ENCODE measurements around the gene ARHGEF28. TPM values are rescaled to one million over a fixed set of nuclear protein-coding genes. Genes with fewer than 3 reads are reported as not detected.

Gene ARHGEF28
- total and polyA plus RNA-seq, 2 experiments from 2014 or later = 3.5 to 11.2 TPM

GRCh38 chr5:73830646-73831045, 204.7 kb downstream of the ARHGEF28 start:
- no peak overlapping the region for H2AFZ ChIP-seq
- no peaks in the 10 kb centered on the region for H3K36me3 ChIP-seq (replicated peaks; ENCODE audit: insufficient read depth, low read depth)
- H3K4me3 ChIP-seq = no peak overlapping the region
- no peaks in the 10 kb centered on the region for H3K9me3 ChIP-seq (ENCODE audit: low read depth)
- no peaks in the 10 kb centered on the region for H3K79me2 ChIP-seq
- TF ChIP-seq EZH2 (IDR thresholded peaks at IDR 0.05; ENCODE audit: borderline replicate concordance) = no peak
- TF ChIP-seq CTCF (IDR thresholded peaks at IDR 0.05; ENCODE audit: poor library complexity) = no peak
- no peak for TF ChIP-seq EZH2phosphoT487 (IDR thresholded peaks at IDR 0.05; ENCODE audit: low read depth, severe bottlenecking, unreplicated experiment)
- H3K9me2 ChIP-seq (replicated peaks; ENCODE audit: insufficient read depth) = no peaks in the 10 kb centered on the region
- no peaks in the 10 kb centered on the region for H3K27me3 ChIP-seq
- H4K20me1 ChIP-seq (ENCODE audit: insufficient read depth, poor library complexity, severe bottlenecking) = no peaks in the 10 kb centered on the region
- no peak overlapping the region for H3K27ac ChIP-seq
- no peak overlapping the region for H3K4me2 ChIP-seq
- H3K4me1 ChIP-seq (ENCODE audit: insufficient read depth) = no peaks in the 10 kb centered on the region
- WGBS (ENCODE audit: low lambda C conversion rate, missing lambda C conversion rate) = 82% methylated on average over 1 of the region's 1 CpG
- DNase-seq (ENCODE audit: low spot score) = no peak

- no peaks in the 10 kb centered on the region for H3K9me3 ChIP-seq (ENCODE audit: low read depth)
- no peak overlapping the region for H3K4me2 ChIP-seq
- no peaks in the 10 kb centered on the region for H3K79me2 ChIP-seq
- H3K27me3 ChIP-seq = no peaks in the 10 kb centered on the region
- H3K9me2 ChIP-seq (replicated peaks; ENCODE audit: insufficient read depth) = no peaks in the 10 kb centered on the region
- H3K4me3 ChIP-seq = no peak overlapping the region
- no peaks in the 10 kb centered on the region for H4K20me1 ChIP-seq (ENCODE audit: insufficient read depth, poor library complexity, severe bottlenecking)
- H2AFZ ChIP-seq = no peak overlapping the region
- 67% methylated on average over 3 of the region's 3 CpGs for WGBS (ENCODE audit: low lambda C conversion rate, missing lambda C conversion rate)
- H3K27ac ChIP-seq = no peak overlapping the region
- H3K4me1 ChIP-seq (ENCODE audit: insufficient read depth) = no peaks in the 10 kb centered on the region
- TF ChIP-seq EZH2 (IDR thresholded peaks at IDR 0.05; ENCODE audit: borderline replicate concordance) = no peak
- no peak for TF ChIP-seq EZH2phosphoT487 (IDR thresholded peaks at IDR 0.05; ENCODE audit: low read depth, severe bottlenecking, unreplicated experiment)
- no peak for TF ChIP-seq CTCF (IDR thresholded peaks at IDR 0.05; ENCODE audit: poor library complexity)
- no peaks in the 10 kb centered on the region for H3K36me3 ChIP-seq (replicated peaks; ENCODE audit: insufficient read depth, low read depth)
- no peak for DNase-seq (ENCODE audit: low spot score)
Measured at GRCh38 chr5:73831066-73831465, 205.1 kb downstream of the ARHGEF28 start.

- Histone ChIP-seq H4K20me1 (ENCODE audit: insufficient read depth, poor library complexity, severe bottlenecking) (no peaks in the 10 kb centered on the region), H3K36me3 (replicated peaks; ENCODE audit: insufficient read depth, low read depth) (no peaks in the 10 kb centered on the region), H3K4me1 (ENCODE audit: insufficient read depth) (no peaks in the 10 kb centered on the region), H2AFZ (no peak overlapping the region), H3K4me3 (no peak overlapping the region), H3K79me2 (no peaks in the 10 kb centered on the region), H3K27ac (no peak overlapping the region), H3K27me3 (no peaks in the 10 kb centered on the region), H3K4me2 (no peak overlapping the region), H3K9me2 (replicated peaks; ENCODE audit: insufficient read depth) (no peaks in the 10 kb centered on the region), H3K9me3 (ENCODE audit: low read depth) (no peaks in the 10 kb centered on the region)
- 85% methylated on average over 2 of the region's 2 CpGs for WGBS (ENCODE audit: low lambda C conversion rate, missing lambda C conversion rate)
- no peak for TF ChIP-seq EZH2 (IDR thresholded peaks at IDR 0.05; ENCODE audit: borderline replicate concordance)
- no peak for TF ChIP-seq CTCF (IDR thresholded peaks at IDR 0.05; ENCODE audit: poor library complexity)
- no peak for TF ChIP-seq EZH2phosphoT487 (IDR thresholded peaks at IDR 0.05; ENCODE audit: low read depth, severe bottlenecking, unreplicated experiment)
- no peak for DNase-seq (ENCODE audit: low spot score)
Measured at GRCh38 chr5:73834693-73835092, 208.7 kb downstream of the ARHGEF28 start.

- H4K20me1 ChIP-seq (ENCODE audit: insufficient read depth, poor library complexity, severe bottlenecking) = no peaks in the 10 kb centered on the region
- no peaks in the 10 kb centered on the region for H3K79me2 ChIP-seq
- WGBS (ENCODE audit: low lambda C conversion rate, missing lambda C conversion rate) = 81% methylated on average over 2 of the region's 2 CpGs
- H3K36me3 ChIP-seq (replicated peaks; ENCODE audit: insufficient read depth, low read depth) = no peaks in the 10 kb centered on the region
- no peak overlapping the region for H2AFZ ChIP-seq
- H3K4me3 ChIP-seq = no peak overlapping the region
- no peak for DNase-seq (ENCODE audit: low spot score)
- no peak overlapping the region for H3K27ac ChIP-seq
- no peaks in the 10 kb centered on the region for H3K9me3 ChIP-seq (ENCODE audit: low read depth)
- no peak overlapping the region for H3K4me2 ChIP-seq
- H3K4me1 ChIP-seq (ENCODE audit: insufficient read depth) = no peaks in the 10 kb centered on the region
- no peaks in the 10 kb centered on the region for H3K27me3 ChIP-seq
- TF ChIP-seq CTCF (IDR thresholded peaks at IDR 0.05; ENCODE audit: poor library complexity) (no peak), EZH2phosphoT487 (IDR thresholded peaks at IDR 0.05; ENCODE audit: low read depth, severe bottlenecking, unreplicated experiment) (no peak), EZH2 (IDR thresholded peaks at IDR 0.05; ENCODE audit: borderline replicate concordance) (no peak)
- H3K9me2 ChIP-seq (replicated peaks; ENCODE audit: insufficient read depth) = no peaks in the 10 kb centered on the region
Measured at GRCh38 chr5:73835726-73836125, 209.7 kb downstream of the ARHGEF28 start.
